Spleen (tissue), 7 donors: ENCODE data around the gene DUSP22.
A peak's percentile ranks its signal among the peaks of the same experiment; 100 is the strongest.

Experiments
- CTCF ChIP-seq, 11 experiments: fragments of 200-600 bp in 7 of 11; fragments of 450-650 bp in 4 of 11; sonication (generic) in 4 of 11; IDR thresholded peaks in 8 of 11; conservative IDR thresholded peaks in 3 of 11; 1 replicate in 7 of 11; 2 replicates in 4 of 11; pipeline versions ENCODE4 v1.4.0 to v1.8.0; 2016 to 2021; ENCODE audit warnings: antibody characterized with exemption in 11 of 11, inconsistent platforms in 4 of 11, mild to moderate bottlenecking in 1 of 11
- POLR2AphosphoS5 ChIP-seq, 3 donors: sonication (generic); formaldehyde crosslinking; IDR thresholded peaks; one replicate each; pipeline ENCODE4 v1.5.1; 2017; ENCODE audit warnings: antibody characterized with exemption in 3 of 3
- donor health status: DM: no; HTN: no; CAD: no; lungs with moderate emphysema.
- donor health status: DM: no; HTN: no; CAD: no.
- donor health status: DM: no; HTN: no; CAD: no.

GRCh38 chr6:341914-342831 lies 49.9 kb downstream of the DUSP22 start:
- TF ChIP-seq CTCF (IDR thresholded peaks at IDR 0.05 in 8 of 11, conservative IDR thresholded peaks at IDR 0.05 in 3 of 11) (no peak), POLR2AphosphoS5 (IDR thresholded peaks at IDR 0.05) (peak; percentile 9 to 37 (median 19))
